Measurements from ENCODE around the gene FAM120A. TPM values are rescaled to one million over a fixed set of nuclear protein-coding genes. Genes with fewer than 3 reads are reported as not detected.

FAM120A gene
- total RNA-seq, 1 experiment from 2014 or later: 53.3 TPM

DNA sequence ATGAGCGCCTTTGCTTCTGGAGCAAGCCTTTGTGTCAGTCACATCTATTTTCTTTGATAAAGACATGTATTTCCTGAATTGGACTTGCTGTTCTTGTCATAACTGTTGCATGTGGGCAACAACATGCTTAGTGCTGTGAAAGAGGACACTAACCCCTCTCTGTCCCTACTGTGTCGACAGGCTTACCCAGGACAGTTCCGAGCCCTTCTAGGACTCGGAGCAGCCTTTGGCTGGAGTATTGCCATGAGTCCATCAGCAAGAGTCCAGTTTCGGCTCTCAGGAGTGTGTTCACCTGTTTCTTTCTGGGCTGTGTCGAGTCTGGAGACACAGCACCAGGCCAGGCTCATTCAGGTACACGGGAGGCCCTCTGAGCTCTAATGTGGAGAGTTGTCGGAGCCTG, 88.8 kb downstream of the FAM120A start:
- ATAC-seq (no peak), DNase-seq (ENCODE audit: low spot score) (no peak)
- Mint-ChIP-seq H3K27me3 (ENCODE audit: low read depth) (no peaks in the 10 kb centered on the region), H3K27ac (peak overlapping the region; percentile 52; the same call in 1 of the 2 replicates), H3K9me3 (no peaks in the 10 kb centered on the region), H3K36me3 (peaks cover 16% of the 10 kb centered on the region), H3K4me1 (peaks cover 11% of the 10 kb centered on the region), H3K4me3 (no peak overlapping the region)
- POLR2A ChIA-PET: no interaction called here
- CTCF ChIA-PET: no interaction called here
- TF ChIP-seq ZNF423 (CRISPR knock-in tag; IDR thresholded peaks at IDR 0.05) (no peak), ETV6 (CRISPR knock-in tag; IDR thresholded peaks at IDR 0.05) (no peak), SOX15 (CRISPR knock-in tag; IDR thresholded peaks at IDR 0.05) (no peak), CBFB (CRISPR knock-in tag; IDR thresholded peaks at IDR 0.05; ENCODE audit: low read depth) (no peak), E2F4 (CRISPR knock-in tag; IDR thresholded peaks at IDR 0.05; ENCODE audit: borderline replicate concordance, low read depth) (no peak), ZBTB21 (CRISPR knock-in tag; IDR thresholded peaks at IDR 0.05; ENCODE audit: borderline replicate concordance) (no peak), NFYB (CRISPR knock-in tag; conservative IDR thresholded peaks at IDR 0.05; ENCODE audit: low read depth) (no peak), TEAD4 (CRISPR knock-in tag; IDR thresholded peaks at IDR 0.05) (no peak), MLX (CRISPR knock-in tag; IDR thresholded peaks at IDR 0.05) (no peak), ZNF317 (CRISPR knock-in tag; IDR thresholded peaks at IDR 0.05; ENCODE audit: borderline replicate concordance, low read depth) (no peak), NR3C1 (CRISPR knock-in tag; conservative IDR thresholded peaks at IDR 0.05; ENCODE audit: low read depth) (no peak), ZNF219 (CRISPR knock-in tag; IDR thresholded peaks at IDR 0.05; ENCODE audit: borderline replicate concordance) (no peak), RORB (CRISPR knock-in tag; IDR thresholded peaks at IDR 0.05) (no peak), USF1 (CRISPR knock-in tag; IDR thresholded peaks at IDR 0.05) (no peak)
- TF ChIP-seq, protein P1, sequence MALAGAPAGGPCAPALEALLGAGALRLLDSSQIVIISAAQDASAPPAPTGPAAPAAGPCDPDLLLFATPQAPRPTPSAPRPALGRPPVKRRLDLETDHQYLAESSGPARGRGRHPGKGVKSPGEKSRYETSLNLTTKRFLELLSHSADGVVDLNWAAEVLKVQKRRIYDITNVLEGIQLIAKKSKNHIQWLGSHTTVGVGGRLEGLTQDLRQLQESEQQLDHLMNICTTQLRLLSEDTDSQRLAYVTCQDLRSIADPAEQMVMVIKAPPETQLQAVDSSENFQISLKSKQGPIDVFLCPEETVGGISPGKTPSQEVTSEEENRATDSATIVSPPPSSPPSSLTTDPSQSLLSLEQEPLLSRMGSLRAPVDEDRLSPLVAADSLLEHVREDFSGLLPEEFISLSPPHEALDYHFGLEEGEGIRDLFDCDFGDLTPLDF (CRISPR knock-in tag; IDR thresholded peaks at IDR 0.05): no peak
- TF ChIP-seq, protein P2, sequence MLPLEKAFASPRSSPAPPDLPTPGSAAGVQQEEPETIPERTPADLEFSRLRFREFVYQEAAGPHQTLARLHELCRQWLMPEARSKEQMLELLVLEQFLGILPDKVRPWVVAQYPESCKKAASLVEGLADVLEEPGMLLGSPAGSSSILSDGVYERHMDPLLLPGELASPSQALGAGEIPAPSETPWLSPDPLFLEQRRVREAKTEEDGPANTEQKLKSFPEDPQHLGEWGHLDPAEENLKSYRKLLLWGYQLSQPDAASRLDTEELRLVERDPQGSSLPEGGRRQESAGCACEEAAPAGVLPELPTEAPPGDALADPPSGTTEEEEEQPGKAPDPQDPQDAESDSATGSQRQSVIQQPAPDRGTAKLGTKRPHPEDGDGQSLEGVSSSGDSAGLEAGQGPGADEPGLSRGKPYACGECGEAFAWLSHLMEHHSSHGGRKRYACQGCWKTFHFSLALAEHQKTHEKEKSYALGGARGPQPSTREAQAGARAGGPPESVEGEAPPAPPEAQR (CRISPR knock-in tag; IDR thresholded peaks at IDR 0.05): no peak
- TF ChIP-seq, protein P3, sequence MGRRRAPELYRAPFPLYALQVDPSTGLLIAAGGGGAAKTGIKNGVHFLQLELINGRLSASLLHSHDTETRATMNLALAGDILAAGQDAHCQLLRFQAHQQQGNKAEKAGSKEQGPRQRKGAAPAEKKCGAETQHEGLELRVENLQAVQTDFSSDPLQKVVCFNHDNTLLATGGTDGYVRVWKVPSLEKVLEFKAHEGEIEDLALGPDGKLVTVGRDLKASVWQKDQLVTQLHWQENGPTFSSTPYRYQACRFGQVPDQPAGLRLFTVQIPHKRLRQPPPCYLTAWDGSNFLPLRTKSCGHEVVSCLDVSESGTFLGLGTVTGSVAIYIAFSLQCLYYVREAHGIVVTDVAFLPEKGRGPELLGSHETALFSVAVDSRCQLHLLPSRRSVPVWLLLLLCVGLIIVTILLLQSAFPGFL (CRISPR knock-in tag; IDR thresholded peaks at IDR 0.05; ENCODE audit: borderline replicate concordance): no peak
- TF ChIP-seq, protein P4, sequence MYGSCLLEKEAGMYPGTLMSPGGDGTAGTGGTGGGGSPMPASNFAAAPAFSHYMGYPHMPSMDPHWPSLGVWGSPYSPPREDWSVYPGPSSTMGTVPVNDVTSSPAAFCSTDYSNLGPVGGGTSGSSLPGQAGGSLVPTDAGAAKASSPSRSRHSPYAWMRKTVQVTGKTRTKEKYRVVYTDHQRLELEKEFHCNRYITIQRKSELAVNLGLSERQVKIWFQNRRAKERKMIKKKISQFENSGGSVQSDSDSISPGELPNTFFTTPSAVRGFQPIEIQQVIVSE (CRISPR knock-in tag; IDR thresholded peaks at IDR 0.05; ENCODE audit: borderline replicate concordance): no peak
- TF ChIP-seq, protein P5, sequence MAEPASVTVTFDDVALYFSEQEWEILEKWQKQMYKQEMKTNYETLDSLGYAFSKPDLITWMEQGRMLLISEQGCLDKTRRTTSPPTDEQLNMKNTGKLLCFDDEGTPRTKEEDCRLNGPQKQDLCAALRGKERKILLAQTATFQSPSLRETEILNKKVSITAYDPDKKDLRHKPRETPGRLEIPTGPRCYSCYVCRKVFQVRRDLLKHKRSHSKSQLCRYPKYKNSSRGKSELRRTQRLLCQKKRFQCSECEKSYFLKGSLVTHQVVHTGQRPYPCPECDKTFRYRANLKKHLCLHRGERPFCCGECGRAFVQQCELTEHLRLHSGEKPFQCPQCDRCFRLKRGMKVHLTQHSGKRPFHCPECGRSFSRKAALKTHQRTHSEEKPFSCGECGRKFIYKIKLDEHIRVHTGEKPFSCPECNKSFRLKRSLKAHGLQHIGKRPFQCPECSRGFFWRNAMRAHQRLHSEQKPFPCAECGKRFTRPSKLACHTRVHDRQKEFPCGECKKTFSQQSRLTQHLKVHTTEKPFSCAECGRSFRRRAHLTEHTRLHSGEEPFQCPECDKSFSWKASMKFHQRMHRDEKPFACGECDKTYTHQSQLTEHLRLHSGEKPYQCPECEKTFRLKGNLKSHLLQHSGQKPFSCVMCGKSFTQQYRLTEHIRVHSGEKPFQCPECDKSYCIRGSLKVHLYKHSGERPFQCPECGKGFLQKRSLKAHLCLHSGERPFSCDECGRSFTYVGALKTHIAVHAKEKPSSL (CRISPR knock-in tag; conservative IDR thresholded peaks at IDR 0.05): no peak

All from WTC11 (cell line).